PFSK-1 (cell line): Measurements from ENCODE around the gene MYO1E.

Experiments used
- FOXP2 ChIP-seq: optimal IDR thresholded peaks from 2 replicates; pipeline ENCODE3; 2011; ENCODE audit warnings: borderline replicate concordance, control low read depth, inconsistent platforms; ENCODE audit not compliant: insufficient read depth; ENCODE audit errors: extremely low read length, extremely low read depth
- POLR2AphosphoS5 ChIP-seq: IDR thresholded peaks from 2 replicates; pipeline ENCODE4 v1.6.1; 2012; ENCODE audit warnings: low read depth, mild to moderate bottlenecking, control low read depth, low read length, moderate library complexity
- REST ChIP-seq, 2 experiments: IDR thresholded peaks; 2 replicates each; pipeline versions ENCODE4 v1.6.1 to v1.8.0; 2011 to 2012; ENCODE audit warnings: low read depth in 2 of 2, low read length in 2 of 2, control low read depth in 1 of 2, inconsistent platforms in 1 of 2, mild to moderate bottlenecking in 1 of 2, moderate library complexity in 1 of 2; ENCODE audit not compliant: insufficient read depth in 1 of 2
- SIN3A ChIP-seq: IDR thresholded peaks from 2 replicates; pipeline ENCODE4 v1.6.1; 2012; ENCODE audit warnings: mild to moderate bottlenecking, low read length, moderate library complexity, borderline replicate concordance; ENCODE audit not compliant: insufficient read depth
- TAF1 ChIP-seq: IDR thresholded peaks from 2 replicates; pipeline ENCODE4 v1.6.1; 2012; ENCODE audit warnings: low read length, control low read depth, borderline replicate concordance; ENCODE audit not compliant: insufficient read depth

- TF ChIP-seq SIN3A (no peak), POLR2AphosphoS5 (no peak), TAF1 (no peak), REST (IDR thresholded peaks at IDR 0.05; ENCODE audit: insufficient read depth in 1 of 2, low read depth in 2 of 2, low read length in 2 of 2) (no peak), FOXP2 (no peak)
Measured at GRCh38 chr15:59369597-59369996, 3.1 kb downstream of the MYO1E start.
